MM.1S (cell line): Measurements from ENCODE around the gene PSRC1.

Source experiments
- DNase-seq: peaks from one replicate; pipeline ENCODE4 v3.0.0-alpha.2; 2015
- H2AFZ ChIP-seq: fragments of 300-600 bp; sonication (generic); 2 replicates; pipeline ENCODE4 v1.6.0; 2016; ENCODE audit warnings: antibody characterized with exemption, low read length
- H3F3A ChIP-seq: fragments of 300-600 bp; sonication (generic); 2 replicates; pipeline ENCODE4 v1.6.1; 2016; ENCODE audit warnings: mild to moderate bottlenecking, antibody characterized with exemption, low read length, moderate library complexity, mixed read lengths; ENCODE audit not compliant: insufficient read depth
- H3K27ac ChIP-seq: fragments of 300-600 bp; sonication (generic); 2 replicates; pipeline ENCODE4 v1.5.1; 2016; ENCODE audit warnings: mild to moderate bottlenecking, low read length
- H3K27me3 ChIP-seq: fragments of 300-600 bp; sonication (generic); replicated peaks from 2 replicates; pipeline ENCODE4 v1.6.0; 2016; ENCODE audit warnings: low read length; ENCODE audit not compliant: insufficient read depth
- H3K36me3 ChIP-seq: fragments of 300-600 bp; sonication (generic); replicated peaks from 2 replicates; pipeline ENCODE4 v1.6.1; 2016; ENCODE audit warnings: mild to moderate bottlenecking, low read length, mixed read lengths; ENCODE audit not compliant: insufficient read depth
- H3K4me1 ChIP-seq: fragments of 300-600 bp; sonication (generic); 2 replicates; pipeline ENCODE4 v1.6.1; 2016; ENCODE audit warnings: low read length, mixed read lengths
- H3K4me2 ChIP-seq: fragments of 300-600 bp; sonication (generic); 2 replicates; pipeline ENCODE4 v1.6.0; 2016; ENCODE audit warnings: low read depth, low read length
- H3K4me3 ChIP-seq: fragments of 300-600 bp; sonication (generic); 2 replicates; pipeline ENCODE4 v1.5.1; 2016; ENCODE audit warnings: low read length, mixed read lengths
- H3K79me2 ChIP-seq: fragments of 300-600 bp; sonication (generic); 2 replicates; pipeline ENCODE4 v1.6.1; 2016; ENCODE audit warnings: mixed run types, low read length, mixed read lengths
- H3K9ac ChIP-seq: fragments of 300-600 bp; sonication (generic); 2 replicates; pipeline ENCODE4 v1.6.1; 2016; ENCODE audit warnings: low read length, mixed read lengths
- H3K9me2 ChIP-seq: fragments of 300-600 bp; sonication (generic); replicated peaks from 2 replicates; pipeline ENCODE4 v1.6.1; 2016; ENCODE audit warnings: mild to moderate bottlenecking, low read length, mixed read lengths; ENCODE audit not compliant: insufficient read depth
- H3K9me3 ChIP-seq: fragments of 300-600 bp; sonication (generic); replicated peaks from 2 replicates; pipeline ENCODE4 v1.6.1; 2016; ENCODE audit warnings: mild to moderate bottlenecking, low read length, mixed read lengths; ENCODE audit not compliant: insufficient read depth
- H4K20me1 ChIP-seq: fragments of 300-600 bp; sonication (generic); 2 replicates; pipeline ENCODE4 v1.6.1; 2016; ENCODE audit warnings: mild to moderate bottlenecking, low read length, moderate library complexity, mixed read lengths; ENCODE audit not compliant: insufficient read depth
- CTCF ChIP-seq: fragments of 300-600 bp; sonication (generic); IDR thresholded peaks from 2 replicates; pipeline ENCODE4 v1.5.1; 2016; ENCODE audit warnings: antibody characterized with exemption, low read length, mixed read lengths
- EZH2 ChIP-seq: fragments of 300-600 bp; sonication (generic); optimal IDR thresholded peaks from 2 replicates; pipeline ENCODE3; 2017; ENCODE audit warnings: low read depth, mild to moderate bottlenecking, antibody characterized with exemption, low read length, mixed read lengths
- EZH2phosphoT487 ChIP-seq: fragments of 300-600 bp; sonication (generic); IDR thresholded peaks from 2 replicates; pipeline ENCODE4 v1.6.1; 2018; ENCODE audit warnings: antibody characterized with exemption, low read length

PSRC1 gene

DNA sequence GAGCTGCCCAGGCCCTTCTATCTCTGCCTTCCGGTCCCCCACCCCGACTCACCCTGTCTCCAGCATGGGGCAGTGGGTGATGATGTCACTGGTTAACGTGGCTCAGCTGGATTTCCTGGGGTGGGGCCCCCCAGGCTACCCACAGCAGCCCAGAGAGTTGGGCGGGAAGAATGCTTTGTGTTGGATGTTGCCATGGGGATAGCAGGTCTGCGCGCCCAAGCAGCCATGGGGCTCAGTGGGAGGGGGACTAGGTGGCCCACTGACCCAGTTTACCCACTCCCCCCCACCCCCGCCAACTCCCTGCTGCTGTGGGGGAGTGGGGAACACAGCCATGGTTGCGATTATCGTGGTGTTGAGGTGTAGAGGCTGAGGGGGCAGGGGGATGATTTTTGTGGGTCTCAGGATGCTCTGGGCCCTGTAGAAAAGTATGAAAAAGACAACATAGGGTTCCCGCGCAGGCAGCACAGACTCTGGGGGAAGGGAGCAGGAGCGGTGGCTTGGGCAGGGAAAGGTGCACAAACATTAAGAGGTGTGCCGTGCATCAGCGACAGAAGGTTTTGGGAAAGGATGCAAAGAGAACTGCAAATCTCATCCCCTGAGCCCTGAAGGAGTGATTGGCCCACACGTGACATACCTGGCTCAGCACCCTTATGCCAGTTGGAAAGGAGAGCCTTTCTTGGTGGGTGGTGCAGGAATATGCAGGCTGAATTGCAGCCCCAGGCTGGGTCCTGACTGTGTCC, 25.1 kb downstream of the PSRC1 start:
- Histone ChIP-seq H3K79me2 (no peaks in the 10 kb centered on the region), H3K4me3 (no peak overlapping the region), H3K9me3 (no peaks in the 10 kb centered on the region), H2AFZ (no peak overlapping the region), H4K20me1 (no peaks in the 10 kb centered on the region), H3K4me2 (no peak overlapping the region), H3K4me1 (no peaks in the 10 kb centered on the region), H3K36me3 (no peaks in the 10 kb centered on the region), H3K9me2 (no peaks in the 10 kb centered on the region), H3F3A (no peaks in the 10 kb centered on the region), H3K27me3 (no peaks in the 10 kb centered on the region), H3K9ac (no peak overlapping the region), H3K27ac (no peak overlapping the region)
- no peak for DNase-seq
- TF ChIP-seq EZH2 (no peak), EZH2phosphoT487 (no peak), CTCF (no peak)

- no peaks in the 10 kb centered on the region for H3K9me3 ChIP-seq
- no peaks in the 10 kb centered on the region for H3K36me3 ChIP-seq
- no peak overlapping the region for H3K9ac ChIP-seq
- no peak overlapping the region for H2AFZ ChIP-seq
- H3K79me2 ChIP-seq = no peaks in the 10 kb centered on the region
- no peaks in the 10 kb centered on the region for H3K9me2 ChIP-seq
- no peaks in the 10 kb centered on the region for H4K20me1 ChIP-seq
- TF ChIP-seq CTCF (no peak), EZH2phosphoT487 (no peak), EZH2 (no peak)
- no peaks in the 10 kb centered on the region for H3F3A ChIP-seq
- no peak overlapping the region for H3K4me3 ChIP-seq
- H3K27ac ChIP-seq = no peak overlapping the region
- H3K4me2 ChIP-seq = no peak overlapping the region
- H3K27me3 ChIP-seq = no peaks in the 10 kb centered on the region
- H3K4me1 ChIP-seq = no peaks in the 10 kb centered on the region
- no peak for DNase-seq
Measured at GRCh38 chr1:109256971-109257681, 25.8 kb downstream of the PSRC1 start.

GRCh38 chr1:109256085-109256484, 26.9 kb downstream of the PSRC1 start:
- Histone ChIP-seq H3K4me1 (no peaks in the 10 kb centered on the region), H3F3A (no peaks in the 10 kb centered on the region), H3K4me3 (no peak overlapping the region), H2AFZ (no peak overlapping the region), H4K20me1 (no peaks in the 10 kb centered on the region), H3K27me3 (no peaks in the 10 kb centered on the region), H3K36me3 (no peaks in the 10 kb centered on the region), H3K79me2 (no peaks in the 10 kb centered on the region), H3K9ac (no peak overlapping the region), H3K9me3 (no peaks in the 10 kb centered on the region), H3K27ac (no peak overlapping the region), H3K9me2 (no peaks in the 10 kb centered on the region), H3K4me2 (no peak overlapping the region)
- TF ChIP-seq CTCF = no peak
- no peak for TF ChIP-seq EZH2
- no peak for TF ChIP-seq EZH2phosphoT487
- no peak for DNase-seq
